Activated T-helper 9 cell treated with anti-CD3 and anti-CD28 coated beads, Interleukin-2, amount 50 U/mL, for 16 hours (primary cell): ENCODE data around the gene ELL3.
"Not testable (repeated sequence)": the region's sequence is repeated elsewhere in the genome, so short reads cannot be mapped to it uniquely, and the experiment has no call there.

Experiments
- DNase-seq: peaks from one replicate; pipeline ENCODE4 v3.0.0-alpha.2; 2020; ENCODE audit warnings: low read depth

ELL3 gene

GRCh38 chr15:43791993-43792760 is 15.4 kb upstream of the ELL3 start, which contains the start of gene SERF2:
SERF2 (plus strand) TSS chr15:43792320; CDS start chr15:43792377, 57 bp downstream.
- DNase-seq: peak; percentile 100

- no peak for DNase-seq
Observed at GRCh38 chr15:43789409-43789808, 12.6 kb upstream of the ELL3 start.

GRCh38 chr15:43779016-43779415 is 2.2 kb upstream of the ELL3 start:
- no peak for DNase-seq

GRCh38 chr15:43777267-43777914 is 625 bp upstream of the ELL3 start:
- DNase-seq: peak; percentile 70

GRCh38 chr15:43776101-43776717 is 557 bp downstream of the ELL3 start:
- DNase-seq: no peak

- no peak for DNase-seq
Observed at GRCh38 chr15:43775411-43775965, 1.3 kb downstream of the ELL3 start.

- DNase-seq: no peak
Observed at GRCh38 chr15:43774062-43774461, 2.7 kb downstream of the ELL3 start.

- DNase-seq: no peak
Observed at GRCh38 chr15:43772624-43773023, 4.1 kb downstream of the ELL3 start.

- DNase-seq: no peak
Observed at GRCh38 chr15:43771816-43772215, 5.0 kb downstream of the ELL3 start.

- no peak for DNase-seq
Observed at GRCh38 chr15:43769584-43770228, 7.1 kb downstream of the ELL3 start.

GRCh38 chr15:43763819-43764446 is 12.8 kb downstream of the ELL3 start:
- DNase-seq: no peak

GRCh38 chr15:43762824-43763223 is 13.9 kb downstream of the ELL3 start:
- DNase-seq: no peak

GRCh38 chr15:43751885-43752284 is 24.9 kb downstream of the ELL3 start:
- no peak for DNase-seq

- peak; percentile 8 for DNase-seq
Observed at GRCh38 chr15:43749690-43750345, 26.9 kb downstream of the ELL3 start.

- no peak for DNase-seq
Observed at GRCh38 chr15:43748376-43748775, 28.4 kb downstream of the ELL3 start.

GRCh38 chr15:43746903-43747309 is 29.9 kb downstream of the ELL3 start:
- DNase-seq: not testable (repeated sequence)

- DNase-seq: peak; percentile 82
Observed at GRCh38 chr15:43746245-43746902, 30.4 kb downstream of the ELL3 start, which contains the start of gene PDIA3. PDIA3 (plus strand) TSS chr15:43746438; CDS start chr15:43746540, 102 bp downstream.

- no peak for DNase-seq
Observed at GRCh38 chr15:43735416-43735815, 41.4 kb downstream of the ELL3 start.

- DNase-seq: not testable (repeated sequence)
Observed at GRCh38 chr15:43728053-43728725, 48.6 kb downstream of the ELL3 start.

- not testable (repeated sequence) for DNase-seq
Observed at GRCh38 chr15:43726306-43726705, 50.5 kb downstream of the ELL3 start.
